GM12878 (cell line): ENCODE measurements around the gene GORASP2. TPM values are rescaled to one million over a fixed set of nuclear protein-coding genes. Genes with fewer than 3 reads are reported as not detected.

Experiments used
- ATAC-seq: fragments of 200-7000 bp; cut with Tn5 transposase; 3 replicates; pipeline ENCODE4 v1.9.1; 2020; ENCODE audit warnings: mild to moderate bottlenecking, moderate library complexity
- BruUV-seq: library from RNA; stranded (reverse); fragments of 400-500 nt; replicated peaks from 2 replicates; lab custom pipeline; 2021; lab: Mats Ljungman, UMichigan
- CTCF ChIA-PET: fragments of 300-600 bp; sonication (Branson Sonifier 250); formaldehyde crosslinking; extraction: SDS; loops from one replicate; lab custom pipeline; 2021; ENCODE audit warnings: inconsistent platforms; lab: Yijun Ruan, JAX
- POLR2A ChIA-PET: fragments of 350-600 bp; formaldehyde crosslinking; extraction: SDS; loops from one replicate; lab custom pipeline; 2021; ENCODE audit warnings: inconsistent platforms; lab: Charles Lee
- RAD21 ChIA-PET: fragments of 300-600 bp; sonication (Branson Sonifier 250); formaldehyde crosslinking; loops from one replicate; lab custom pipeline; 2023; ENCODE audit warnings: antibody characterized with exemption; ENCODE audit not compliant: unreplicated experiment; lab: Charles Lee
- SMC1A ChIA-PET: fragments of 300-600 bp; sonication (Branson Sonifier 250); formaldehyde crosslinking; loops from one replicate; lab custom pipeline; 2023; ENCODE audit not compliant: unreplicated experiment, uncharacterized antibody; lab: Charles Lee
- DNase-seq: peaks from one replicate; pipeline ENCODE4 v3.0.0-alpha.2; 2011; ENCODE audit warnings: low read depth, low spot score
- FAIRE-seq: peaks from 3 replicates; lab custom pipeline; 2011; peaks lifted over from hg19 to GRCh38; lab: Jason Lieb, UNC
- H2AFZ ChIP-seq: 2 replicates; pipeline ENCODE4 v1.6.0; 2011; ENCODE audit warnings: low read depth, low read length, control low read depth; ENCODE audit not compliant: control insufficient read depth
- H3K27ac ChIP-seq: 2 replicates; pipeline ENCODE4 v1.5.1; 2011; ENCODE audit warnings: control low read depth; ENCODE audit not compliant: control insufficient read depth, insufficient read depth
- H3K27me3 ChIP-seq, 2 experiments: replicated peaks in 1 of 2; 2 replicates each; pipeline versions ENCODE4 v1.6.0 to v1.6.1; 2011; ENCODE audit warnings: low read length in 1 of 2; ENCODE audit not compliant: control insufficient read depth in 2 of 2, insufficient read depth in 2 of 2
- H3K36me3 ChIP-seq, 2 experiments: 2 replicates each; pipeline ENCODE4 v1.5.1; 2011; ENCODE audit warnings: low read length in 1 of 2; ENCODE audit not compliant: control insufficient read depth in 2 of 2, insufficient read depth in 2 of 2
- H3K4me1 ChIP-seq: 2 replicates; pipeline ENCODE4 v1.6.1; 2011; ENCODE audit warnings: mild to moderate bottlenecking, low read length, moderate library complexity, mixed read lengths; ENCODE audit not compliant: control insufficient read depth, insufficient read depth
- H3K4me2 ChIP-seq: 2 replicates; pipeline ENCODE4 v1.6.0; 2011; ENCODE audit warnings: control low read depth; ENCODE audit not compliant: control insufficient read depth, insufficient read depth
- H3K4me3 ChIP-seq: fragments of 200-600 bp; sonication (generic); 2 replicates; pipeline ENCODE4 v1.5.1; 2016
- H3K79me2 ChIP-seq: 2 replicates; pipeline ENCODE4 v1.6.0; 2011; ENCODE audit warnings: low read length; ENCODE audit not compliant: control insufficient read depth, insufficient read depth
- H3K9ac ChIP-seq: 2 replicates; pipeline ENCODE4 v1.8.0; 2011; ENCODE audit warnings: low read length, control low read depth, mixed read lengths; ENCODE audit not compliant: control insufficient read depth, insufficient read depth
- H3K9me3 ChIP-seq: replicated peaks from 3 replicates; pipeline ENCODE4 v1.5.1; 2011; ENCODE audit warnings: mild to moderate bottlenecking, low read length; ENCODE audit not compliant: control insufficient read depth, insufficient read depth
- H4K20me1 ChIP-seq: 2 replicates; pipeline ENCODE4 v1.6.0; 2011; ENCODE audit not compliant: control insufficient read depth, insufficient read depth
- BCL11A ChIP-seq: IDR thresholded peaks from 2 replicates; pipeline ENCODE4 v1.6.1; 2011; ENCODE audit warnings: low read depth, low read length
- CBX5 ChIP-seq: sonication (generic); IDR thresholded peaks from 2 replicates; pipeline ENCODE4 v1.6.1; 2016; ENCODE audit warnings: low read depth, moderate library complexity, mild to moderate bottlenecking, inconsistent platforms
- CEBPB ChIP-seq, 2 experiments: fragments of 150-350 bp in 1 of 2; IDR thresholded peaks; 2 replicates each; pipeline ENCODE4 v1.6.1; 2012 to 2014; ENCODE audit warnings: low read depth in 2 of 2, low read length in 2 of 2, borderline replicate concordance in 1 of 2, inconsistent platforms in 1 of 2
- CHD2 ChIP-seq: IDR thresholded peaks from 2 replicates; pipeline ENCODE4 v1.6.1; 2011; ENCODE audit warnings: low read depth, low read length, improper control_type of control experiment, borderline replicate concordance
- EZH2 ChIP-seq: IDR thresholded peaks from 2 replicates; pipeline ENCODE4 v1.6.1; 2012; ENCODE audit warnings: low read depth, mild to moderate bottlenecking, control low read depth, inconsistent platforms, low read length, borderline replicate concordance; ENCODE audit not compliant: control insufficient read depth
- HDAC2 ChIP-seq: fragments of 200-600 bp; sonication (generic); IDR thresholded peaks from 2 replicates; pipeline ENCODE4 v1.6.1; 2017
- HDGF ChIP-seq: fragments of 450-650 bp; IDR thresholded peaks from 2 replicates; pipeline ENCODE4 v1.6.1; 2016; ENCODE audit warnings: antibody characterized with exemption
- NBN ChIP-seq: fragments of 450-650 bp; IDR thresholded peaks from 2 replicates; pipeline ENCODE4 v1.6.1; 2016
- SIX5 ChIP-seq: IDR thresholded peaks from 2 replicates; pipeline ENCODE4 v1.6.1; 2011; ENCODE audit warnings: mild to moderate bottlenecking, low read depth, low read length, moderate library complexity; ENCODE audit not compliant: severe bottlenecking
- SMARCA5 ChIP-seq: fragments of 450-650 bp; IDR thresholded peaks from 2 replicates; pipeline ENCODE4 v1.6.1; 2017; ENCODE audit warnings: mild to moderate bottlenecking
- STAT1 ChIP-seq: fragments of 450-650 bp; conservative IDR thresholded peaks from 2 replicates; pipeline ENCODE4 v1.6.1; 2014; ENCODE audit warnings: antibody characterized with exemption, mild to moderate bottlenecking
- SUPT20H ChIP-seq: IDR thresholded peaks from 2 replicates; pipeline ENCODE4 v1.6.1; 2011; ENCODE audit warnings: low read depth, mild to moderate bottlenecking, low read length, moderate library complexity, borderline replicate concordance; ENCODE audit not compliant: control insufficient read depth
- WRNIP1 ChIP-seq: IDR thresholded peaks from 2 replicates; pipeline ENCODE4 v1.6.1; 2011; ENCODE audit warnings: low read depth, low read length, improper control_type of control experiment, borderline replicate concordance
- ZBED1 ChIP-seq: IDR thresholded peaks from 2 replicates; pipeline ENCODE4 v1.6.1; 2016; ENCODE audit warnings: borderline replicate concordance
- in situ Hi-C: fragments of 300-500 bp; cut with MboI; formaldehyde crosslinking; loops from 9 replicates; pipeline ENCODE4 v1.14.3; 2018; ENCODE audit warnings: mixed read lengths
- intact Hi-C: fragments of 100-400 bp; cut with micrococcal nuclease; formaldehyde crosslinking; loops from one replicate; pipeline ENCODE4 v1.14.2; 2022; ENCODE audit not compliant: unreplicated experiment
- polyA plus RNA-seq, 11 experiments: library from polyadenylated mRNA; depleted of rRNA in 4 of 11; unstranded in 6 of 11; stranded (reverse) in 5 of 11; fragments of >200 nt; fragmentation: Nextera tagmentation in 4 of 11; fragmentation: Illumina TruSeq in 1 of 11; extraction: Ambion mirVana in 4 of 11; extraction: Trizol in 1 of 11; gene quantifications; 1 replicate in 1 of 11; 2 replicates in 10 of 11; pipeline versions ENCODE4 v1.2.1 to v1.2.3, GENCODE V29; 2011 to 2016; ENCODE audit warnings: inconsistent platforms in 2 of 11, missing spikeins in 2 of 11, low read depth in 1 of 11
- total RNA-seq, 4 experiments: library from RNA; depleted of rRNA in 3 of 4; stranded (reverse); fragments of >200 nt in 3 of 4; fragmentation: Illumina TruSeq in 1 of 4; extraction: Trizol in 1 of 4; gene quantifications; 2 replicates each; pipeline versions ENCODE4 v1.2.1 to v1.2.3, GENCODE V29; 2013 to 2021
- TF ChIP-seq, protein P1 (sequence below): fragments of 450-650 bp; IDR thresholded peaks from 2 replicates; pipeline ENCODE4 v1.6.1; 2017; ENCODE audit warnings: low read depth, mild to moderate bottlenecking, moderate library complexity
- TF ChIP-seq, protein P2 (sequence below): fragments of 450-650 bp; IDR thresholded peaks from 2 replicates; pipeline ENCODE4 v1.6.1; 2016; ENCODE audit warnings: mild to moderate bottlenecking

GORASP2 gene
- total and polyA plus RNA-seq, 10 of the 15 experiments (the other 5 are each of a cell fraction or from before 2014, with no cell fraction given) = 26.3 to 169 (median 103) TPM

DNA sequence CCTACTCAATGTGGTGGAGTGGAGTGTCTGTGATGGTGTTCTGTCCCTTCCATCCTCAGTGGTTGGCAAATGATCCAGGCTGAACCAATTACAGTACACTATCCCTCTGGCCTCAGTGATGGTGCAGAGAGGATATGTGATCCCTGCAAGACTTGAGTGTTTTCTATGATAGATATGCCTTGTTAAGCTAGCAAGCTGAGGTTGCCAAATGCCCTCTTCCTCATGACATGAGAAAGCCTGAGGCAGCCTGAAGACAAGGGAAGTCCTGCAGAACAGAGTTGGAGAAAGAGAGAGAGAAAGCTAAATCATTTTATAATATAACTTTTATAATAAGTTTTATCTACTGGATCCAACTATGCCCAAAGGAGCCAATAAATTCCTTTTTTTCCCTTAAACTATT, 41.6 kb upstream of the GORASP2 start:
- no peak for TF ChIP-seq STAT1
- TF ChIP-seq EZH2 = no peak
- TF ChIP-seq HDGF = no peak
- no peak for TF ChIP-seq CBX5
- TF ChIP-seq SIX5 = no peak
- TF ChIP-seq HDAC2 = no peak
- no peak for TF ChIP-seq NBN
- no peak for TF ChIP-seq WRNIP1
- TF ChIP-seq ZBED1 = no peak
- TF ChIP-seq SUPT20H = no peak
- TF ChIP-seq BCL11A = no peak
- TF ChIP-seq, protein P1, sequence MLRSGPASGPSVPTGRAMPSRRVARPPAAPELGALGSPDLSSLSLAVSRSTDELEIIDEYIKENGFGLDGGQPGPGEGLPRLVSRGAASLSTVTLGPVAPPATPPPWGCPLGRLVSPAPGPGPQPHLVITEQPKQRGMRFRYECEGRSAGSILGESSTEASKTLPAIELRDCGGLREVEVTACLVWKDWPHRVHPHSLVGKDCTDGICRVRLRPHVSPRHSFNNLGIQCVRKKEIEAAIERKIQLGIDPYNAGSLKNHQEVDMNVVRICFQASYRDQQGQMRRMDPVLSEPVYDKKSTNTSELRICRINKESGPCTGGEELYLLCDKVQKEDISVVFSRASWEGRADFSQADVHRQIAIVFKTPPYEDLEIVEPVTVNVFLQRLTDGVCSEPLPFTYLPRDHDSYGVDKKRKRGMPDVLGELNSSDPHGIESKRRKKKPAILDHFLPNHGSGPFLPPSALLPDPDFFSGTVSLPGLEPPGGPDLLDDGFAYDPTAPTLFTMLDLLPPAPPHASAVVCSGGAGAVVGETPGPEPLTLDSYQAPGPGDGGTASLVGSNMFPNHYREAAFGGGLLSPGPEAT = no peak
- TF ChIP-seq CEBPB (IDR thresholded peaks at IDR 0.05; ENCODE audit: borderline replicate concordance in 1 of 2, low read depth in 2 of 2, low read length in 2 of 2) = no peak
- no peak for TF ChIP-seq SMARCA5
- TF ChIP-seq CHD2 = no peak
- TF ChIP-seq, protein P2, sequence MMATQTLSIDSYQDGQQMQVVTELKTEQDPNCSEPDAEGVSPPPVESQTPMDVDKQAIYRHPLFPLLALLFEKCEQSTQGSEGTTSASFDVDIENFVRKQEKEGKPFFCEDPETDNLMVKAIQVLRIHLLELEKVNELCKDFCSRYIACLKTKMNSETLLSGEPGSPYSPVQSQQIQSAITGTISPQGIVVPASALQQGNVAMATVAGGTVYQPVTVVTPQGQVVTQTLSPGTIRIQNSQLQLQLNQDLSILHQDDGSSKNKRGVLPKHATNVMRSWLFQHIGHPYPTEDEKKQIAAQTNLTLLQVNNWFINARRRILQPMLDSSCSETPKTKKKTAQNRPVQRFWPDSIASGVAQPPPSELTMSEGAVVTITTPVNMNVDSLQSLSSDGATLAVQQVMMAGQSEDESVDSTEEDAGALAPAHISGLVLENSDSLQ = no peak
- DNase-seq (no peak), ATAC-seq (no peak), FAIRE-seq (no peak)
- intact Hi-C loops = no loop called here
- H3K4me2 ChIP-seq = no peak overlapping the region
- ChIA-PET POLR2A (no interaction called here), RAD21 (no interaction called here), SMC1A (no interaction called here), CTCF (interaction anchor here (2.2 kb wide), 1 partner anchor 14 kb away, joined by 9 read pairs; no protein-coding TSS in a partner anchor)
- no TSS peak for BruUV-seq
- no peaks in the 10 kb centered on the region; a peak in 1 of 4 replicates for H3K27me3 ChIP-seq
- H3K4me3 ChIP-seq = no peak overlapping the region
- H3K79me2 ChIP-seq = no peaks in the 10 kb centered on the region
- no peak overlapping the region for H3K27ac ChIP-seq
- H3K36me3 ChIP-seq = no peaks in the 10 kb centered on the region
- in situ Hi-C loops = no loop called here
- no peaks in the 10 kb centered on the region for H4K20me1 ChIP-seq
- no peaks in the 10 kb centered on the region for H3K9me3 ChIP-seq
- no peak overlapping the region for H3K9ac ChIP-seq
- no peak overlapping the region for H2AFZ ChIP-seq
- no peaks in the 10 kb centered on the region for H3K4me1 ChIP-seq
